GM19238 (cell line): ENCODE results near the gene NF1.
"Not testable (repeated sequence)": the region's sequence is repeated elsewhere in the genome, so short reads cannot be mapped to it uniquely, and the experiment has no call there.

ENCODE experiments used
- DNase-seq: peaks from one replicate; pipeline ENCODE4 v3.0.0; 2011; ENCODE audit warnings: low spot score; ENCODE audit not compliant: insufficient read length

The NF1 gene

GRCh38 chr17:31294231-31294630, 199.5 kb downstream of the NF1 start:
- DNase-seq: no peak

- no peak for DNase-seq
Observed at GRCh38 chr17:31294820-31295488, 200.2 kb downstream of the NF1 start.

GRCh38 chr17:31295489-31295871, 200.7 kb downstream of the NF1 start:
- DNase-seq: no peak

DNA sequence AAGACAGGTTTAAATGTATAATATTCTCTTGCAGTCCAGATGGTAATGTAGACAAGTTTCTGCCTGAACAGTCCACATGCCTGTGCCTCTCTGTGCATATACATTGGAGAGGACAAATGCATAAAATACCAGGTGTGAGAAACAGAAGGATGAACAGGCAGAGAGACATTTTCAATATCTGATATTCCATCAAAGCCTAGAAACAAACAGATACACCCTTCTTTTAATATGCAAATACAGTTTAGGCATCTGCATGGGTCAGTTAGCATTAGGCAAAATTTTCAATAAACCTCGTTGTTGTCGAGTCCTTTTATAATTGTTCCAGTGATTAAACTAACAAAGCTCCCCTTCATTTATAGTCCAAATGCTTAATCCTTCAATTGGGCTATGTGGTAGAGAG, 201.4 kb downstream of the NF1 start:
- DNase-seq: no peak

- no peak for DNase-seq
Observed at GRCh38 chr17:31297090-31297489, 202.3 kb downstream of the NF1 start, which contains the start of gene OMG. OMG (minus strand) TSS chr17:31297239; CDS start chr17:31296331, 908 bp downstream.

GRCh38 chr17:31299624-31300023, 204.8 kb downstream of the NF1 start:
- no peak for DNase-seq

- no peak for DNase-seq
Observed at GRCh38 chr17:31307640-31308039, 212.9 kb downstream of the NF1 start.

- DNase-seq: no peak
Observed at GRCh38 chr17:31308372-31309334, 213.9 kb downstream of the NF1 start.

GRCh38 chr17:31309556-31309955, 214.8 kb downstream of the NF1 start:
- no peak for DNase-seq

DNA sequence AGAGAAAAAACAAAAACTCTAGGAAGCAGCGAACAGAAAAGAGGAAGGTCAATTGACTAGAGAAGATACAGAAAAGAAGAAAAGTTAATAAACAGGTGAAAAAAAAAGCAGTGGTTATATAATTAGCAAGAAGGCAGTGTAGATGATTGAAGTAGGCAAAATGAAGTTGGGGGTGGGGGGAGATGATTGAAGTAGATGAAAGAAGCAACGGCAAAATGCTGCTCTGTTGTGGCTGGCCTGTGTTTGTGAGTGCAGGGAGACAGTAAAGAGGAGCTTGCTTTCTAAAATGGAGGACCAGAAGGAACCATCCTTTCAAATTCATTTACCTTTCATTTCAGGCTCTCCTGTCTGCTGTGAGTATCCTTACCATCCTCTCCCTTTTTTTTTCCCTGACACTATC, 215.5 kb downstream of the NF1 start:
- DNase-seq: no peak

DNA sequence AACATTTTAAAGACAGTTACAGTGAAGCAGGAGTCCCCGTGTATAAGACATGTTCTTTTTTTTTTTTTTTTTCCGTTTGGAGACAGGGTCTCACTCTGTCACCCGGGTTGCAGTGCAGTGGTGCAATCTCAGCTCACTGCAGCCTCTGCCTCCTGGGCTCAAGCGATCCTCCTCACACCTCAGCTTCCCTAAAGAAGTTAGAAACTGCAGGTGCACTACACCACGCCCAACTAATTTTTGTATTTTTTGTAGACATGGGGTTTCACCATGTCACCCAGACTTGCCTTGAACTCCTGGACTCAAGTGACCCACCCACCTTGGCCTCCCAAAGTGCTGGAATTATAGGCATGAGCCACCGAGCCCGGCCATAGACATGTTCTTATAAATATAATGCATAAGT, 216.1 kb downstream of the NF1 start:
- DNase-seq: no peak

DNA sequence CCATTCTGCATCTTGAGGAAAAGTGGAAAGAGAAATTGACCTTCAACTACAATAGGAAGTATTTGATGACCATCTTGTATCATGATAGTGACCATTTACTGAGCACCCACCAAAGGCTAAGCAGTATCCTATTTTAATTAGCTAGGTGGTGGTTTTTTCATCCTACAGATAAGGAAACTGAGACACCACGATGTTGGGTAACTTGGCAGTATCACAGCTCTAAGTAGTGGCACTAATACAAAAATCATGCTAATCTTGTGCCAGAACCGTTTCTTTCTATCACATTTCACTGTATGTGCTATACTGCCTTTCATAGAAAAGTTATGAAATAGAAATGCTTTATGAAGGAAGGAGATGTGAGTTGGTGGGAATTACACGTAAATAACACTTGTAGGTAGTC, 216.7 kb downstream of the NF1 start:
- no peak for DNase-seq

DNA sequence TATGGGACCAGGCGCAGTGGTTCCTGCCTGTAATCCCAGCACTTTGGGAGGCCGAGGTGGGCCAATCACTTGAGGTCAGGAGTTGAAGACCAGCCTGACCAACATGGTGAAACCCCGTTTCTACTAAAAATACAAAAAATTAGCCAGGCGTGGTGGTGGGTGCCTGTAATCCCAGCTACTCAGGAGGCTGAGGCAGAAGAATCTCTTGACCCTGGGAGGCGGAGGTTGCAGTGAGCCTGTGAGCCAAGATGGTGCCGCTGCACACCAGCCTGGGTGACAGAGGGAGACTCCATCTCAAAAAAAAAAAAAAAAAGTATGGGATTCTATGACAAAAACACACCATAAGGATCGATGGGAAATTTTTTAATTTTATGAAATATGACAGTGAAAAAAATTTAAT, 217.4 kb downstream of the NF1 start:
- not testable (repeated sequence) for DNase-seq

- DNase-seq: no peak
Observed at GRCh38 chr17:31313982-31314781, 219.4 kb downstream of the NF1 start, which contains the start of gene EVI2B. EVI2B (minus strand) TSS chr17:31314054; CDS start chr17:31305609, 8,445 bp downstream.

DNA sequence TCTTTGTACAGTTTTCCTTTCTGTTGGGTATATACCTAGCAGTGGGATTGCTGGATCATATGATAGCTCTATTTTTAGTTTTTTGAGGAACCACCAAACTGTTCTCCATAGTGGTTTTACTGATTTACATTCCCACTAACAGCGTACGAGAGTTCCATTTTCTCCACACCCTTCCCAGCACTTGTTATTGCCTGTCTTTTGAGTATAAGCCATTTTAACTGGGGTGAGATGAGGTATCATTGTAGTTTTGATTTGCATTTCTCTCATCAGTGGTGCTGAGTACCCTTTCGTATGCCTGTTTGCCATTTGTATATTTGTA, 220.0 kb downstream of the NF1 start:
- no peak for DNase-seq

DNA sequence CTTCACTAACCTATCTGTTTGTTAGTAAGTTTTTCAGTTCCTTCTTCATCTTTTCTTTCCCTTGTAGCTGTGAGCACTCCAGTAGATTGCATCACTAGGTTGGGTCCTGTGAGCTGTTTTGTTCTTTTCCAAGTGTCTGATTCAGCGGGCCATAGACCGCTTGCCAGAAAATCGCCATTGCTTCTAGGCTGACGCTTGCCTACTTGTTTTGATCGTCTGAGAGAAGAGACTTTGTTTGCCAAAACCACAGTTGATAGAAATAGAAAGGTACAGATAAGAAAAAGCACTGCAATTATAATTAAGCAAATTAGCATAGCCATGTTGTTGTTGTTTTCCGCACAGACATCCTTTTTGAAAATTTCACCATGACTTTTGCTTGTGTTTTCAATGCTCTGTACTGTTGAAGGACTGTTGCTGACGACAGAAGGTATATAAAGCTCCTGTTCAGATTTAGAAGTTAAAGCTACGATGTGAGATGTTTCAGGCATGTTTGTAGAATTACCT, 223.6 kb downstream of the NF1 start:
- no peak for DNase-seq

- no peak for DNase-seq
Observed at GRCh38 chr17:31318851-31319661, 224.3 kb downstream of the NF1 start.

DNA sequence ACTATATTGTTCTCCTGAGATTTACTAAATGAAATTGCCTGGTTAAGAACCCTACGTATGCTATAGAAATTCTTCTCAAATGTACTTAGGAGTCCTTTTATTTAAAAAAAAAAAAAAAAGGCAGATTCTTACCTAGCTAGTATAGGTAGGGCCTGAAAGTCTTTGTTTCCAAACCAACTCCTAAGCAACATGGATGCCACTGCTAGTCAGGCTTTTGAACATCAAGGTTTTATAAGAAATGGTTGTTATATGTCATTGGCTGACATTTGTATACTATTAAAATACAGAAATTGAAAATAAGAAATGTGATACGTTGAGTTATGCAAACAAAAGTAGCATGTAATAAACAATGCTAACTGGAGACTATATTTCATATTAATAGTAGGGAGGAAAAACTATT, 225.5 kb downstream of the NF1 start:
- no peak for DNase-seq

GRCh38 chr17:31320791-31321190, 226.0 kb downstream of the NF1 start:
- DNase-seq: no peak

DNA sequence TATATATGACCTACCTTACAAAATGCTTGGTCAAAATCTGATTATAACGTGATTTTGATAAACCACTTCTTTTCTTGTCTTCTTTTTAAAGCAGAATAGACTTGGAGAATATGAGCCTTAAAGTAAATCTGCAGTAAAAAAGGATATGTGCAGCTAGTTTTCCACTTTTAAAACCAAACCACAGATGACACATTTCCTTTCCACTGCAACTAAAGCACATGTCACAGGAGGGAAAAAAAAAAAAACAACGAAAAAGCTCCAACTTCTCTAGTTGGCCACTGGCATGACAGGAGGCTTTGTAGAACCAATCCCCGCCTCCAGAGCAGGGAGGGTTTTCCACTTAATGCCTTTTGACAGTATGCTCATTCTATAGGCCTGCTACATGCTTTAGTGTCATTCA, 226.7 kb downstream of the NF1 start, which contains the start of gene EVI2A:
Gene EVI2A (minus strand): TSS at position 142 of the 400 bp plus-strand sequence. CDS start 2,609 bp downstream, outside the sequence.
- peak; percentile 27 for DNase-seq

- DNase-seq: no peak
Observed at GRCh38 chr17:31321966-31322365, 227.2 kb downstream of the NF1 start.
